Liver (tissue), 9 donors: ENCODE data around the gene CSNK1E. TPM values are rescaled to one million over a fixed set of nuclear protein-coding genes. Genes with fewer than 3 reads are reported as not detected.

Experiments used
- DNase-seq: peaks from one replicate; pipeline ENCODE4 v3.0.0-alpha.2; 2017; ENCODE audit warnings: low spot score
- H3K27ac ChIP-seq, 2 donors: one replicate each; pipeline ENCODE4 v1.7.0; 2013; ENCODE audit warnings: inconsistent platforms in 2 of 2, low read length in 2 of 2, control low read depth in 1 of 2, low read depth in 1 of 2, mild to moderate bottlenecking in 1 of 2
- H3K27me3 ChIP-seq, 4 donors: one replicate each; pipeline versions ENCODE4 v1.6.1 to v1.7.0; 2013; ENCODE audit warnings: low read length in 3 of 4, inconsistent platforms in 1 of 4, mild to moderate bottlenecking in 1 of 4, moderate library complexity in 1 of 4; ENCODE audit not compliant: control insufficient read depth in 4 of 4, insufficient read depth in 4 of 4
- H3K36me3 ChIP-seq, 4 donors: one replicate each; pipeline versions ENCODE4 v1.6.1 to v1.7.0; 2013; ENCODE audit warnings: low read length in 3 of 4, mild to moderate bottlenecking in 3 of 4, low read depth in 1 of 4, moderate library complexity in 1 of 4; ENCODE audit not compliant: control insufficient read depth in 4 of 4, insufficient read depth in 3 of 4
- H3K4me1 ChIP-seq, 4 donors: one replicate each; pipeline versions ENCODE4 v1.6.1 to v1.7.0; 2013; ENCODE audit warnings: low read length in 3 of 4, mild to moderate bottlenecking in 3 of 4, moderate library complexity in 1 of 4; ENCODE audit not compliant: control insufficient read depth in 4 of 4, insufficient read depth in 4 of 4
- H3K4me3 ChIP-seq, 3 donors: one replicate each; pipeline versions ENCODE4 v1.6.1 to v1.7.0; 2013; ENCODE audit warnings: low read length in 3 of 3, control low read depth in 1 of 3, low read depth in 1 of 3, mild to moderate bottlenecking in 1 of 3
- H3K9ac ChIP-seq, 2 donors: one replicate each; pipeline ENCODE4 v1.7.0; 2013; ENCODE audit warnings: low read length in 2 of 2, mild to moderate bottlenecking in 2 of 2, moderate library complexity in 2 of 2, control low read depth in 1 of 2, low read depth in 1 of 2
- H3K9me3 ChIP-seq, 4 donors: one replicate each; pipeline versions ENCODE4 v1.6.1 to v1.7.0; 2013; ENCODE audit warnings: low read length in 3 of 4; ENCODE audit not compliant: control insufficient read depth in 4 of 4
- EGR1 ChIP-seq, 2 donors: IDR thresholded peaks; 2 replicates each; pipeline ENCODE4 v1.6.1; 2016 to 2018; ENCODE audit warnings: antibody characterized with exemption in 2 of 2, low read depth in 2 of 2
- FOXA1 ChIP-seq: IDR thresholded peaks from 2 replicates; pipeline ENCODE4 v1.6.1; 2016; ENCODE audit warnings: antibody characterized with exemption
- FOXA2 ChIP-seq: IDR thresholded peaks from 2 replicates; pipeline ENCODE4 v1.6.1; 2016; ENCODE audit warnings: antibody characterized with exemption
- GABPA ChIP-seq, 2 donors: IDR thresholded peaks in 1 of 2; conservative IDR thresholded peaks in 1 of 2; 2 replicates each; pipeline ENCODE4 v1.6.1; 2016; ENCODE audit warnings: antibody characterized with exemption in 2 of 2, mild to moderate bottlenecking in 1 of 2, moderate library complexity in 1 of 2
- HNF4A ChIP-seq, 2 donors: conservative IDR thresholded peaks; 2 replicates each; pipeline ENCODE4 v1.6.1; 2016; ENCODE audit warnings: antibody characterized with exemption in 2 of 2, mild to moderate bottlenecking in 2 of 2
- HNF4G ChIP-seq: IDR thresholded peaks from 2 replicates; pipeline ENCODE4 v1.6.1; 2016; ENCODE audit warnings: antibody characterized with exemption
- JUND ChIP-seq, 2 donors: IDR thresholded peaks; 2 replicates each; pipeline ENCODE4 v1.6.1; 2016; ENCODE audit warnings: antibody characterized with exemption in 2 of 2
- NR2F2 ChIP-seq: IDR thresholded peaks from 2 replicates; pipeline ENCODE4 v1.6.1; 2016; ENCODE audit warnings: antibody characterized with exemption
- RAD21 ChIP-seq, 2 donors: IDR thresholded peaks; 2 replicates each; pipeline ENCODE4 v1.6.1; 2016; ENCODE audit warnings: antibody characterized with exemption in 2 of 2, mild to moderate bottlenecking in 2 of 2
- YY1 ChIP-seq: IDR thresholded peaks from 2 replicates; pipeline ENCODE4 v1.6.1; 2016; ENCODE audit warnings: antibody characterized with exemption, mild to moderate bottlenecking
- WGBS: extraction: QIAGEN DNeasy Blood & Tissue Kit; methylation state at CpG from one replicate; pipeline ENCODE4 v1.1.7; 2013; 5-methylcytosine and 5-hydroxymethylcytosine counted together
- polyA plus RNA-seq, 2 donors: library from polyadenylated mRNA; stranded (reverse) in 1 of 2; unstranded in 1 of 2; fragments of 200-250 nt in 1 of 2; fragments of >200 nt in 1 of 2; fragmentation: Nextera tagmentation in 1 of 2; extraction: Ambion mirVana in 1 of 2; gene quantifications; one replicate each; pipeline versions ENCODE4 v1.2.1 to v1.2.3, GENCODE V29; 2013 to 2015
- total RNA-seq, 2 donors: library from RNA; depleted of rRNA; stranded (reverse); fragments of >200 nt; gene quantifications; one replicate each; pipeline ENCODE4 v1.2.3, GENCODE V29; 2014
- TF ChIP-seq, protein P1 (sequence below): IDR thresholded peaks from 2 replicates; pipeline ENCODE4 v1.6.1; 2016; ENCODE audit warnings: antibody characterized with exemption, mild to moderate bottlenecking
- TF ChIP-seq, protein P2 (sequence below): fragments of 150-350 bp; IDR thresholded peaks from 2 replicates; pipeline ENCODE4 v1.5.1; 2017; ENCODE audit warnings: improper control_type of control experiment, low read depth, low read length; ENCODE audit not compliant: missing input control
- TF ChIP-seq, protein P3 (sequence below): IDR thresholded peaks from 2 replicates; pipeline ENCODE4 v1.6.1; 2016; ENCODE audit warnings: antibody characterized with exemption
- TF ChIP-seq, protein P4 (sequence below): IDR thresholded peaks from 2 replicates; pipeline ENCODE4 v1.6.1; 2016; ENCODE audit warnings: antibody characterized with exemption
- donor health status: healthy.
- donor health status: healthy.
- donor health status: healthy.
- donor health status: healthy.
- donor health status: healthy.

CSNK1E gene
- total and polyA plus RNA-seq, 4 donors, result 8.4 to 27.4 (median 13.7) TPM

- H3K9ac ChIP-seq, result no peak overlapping the region
- peaks cover 4 to 16% (median 11%) of the 10 kb centered on the region in 4 donors for H3K4me1 ChIP-seq
- H3K27ac ChIP-seq, result no peak overlapping the region
- 72% methylated on average over 2 of the region's 2 CpGs for WGBS
- TF ChIP-seq, protein P1, sequence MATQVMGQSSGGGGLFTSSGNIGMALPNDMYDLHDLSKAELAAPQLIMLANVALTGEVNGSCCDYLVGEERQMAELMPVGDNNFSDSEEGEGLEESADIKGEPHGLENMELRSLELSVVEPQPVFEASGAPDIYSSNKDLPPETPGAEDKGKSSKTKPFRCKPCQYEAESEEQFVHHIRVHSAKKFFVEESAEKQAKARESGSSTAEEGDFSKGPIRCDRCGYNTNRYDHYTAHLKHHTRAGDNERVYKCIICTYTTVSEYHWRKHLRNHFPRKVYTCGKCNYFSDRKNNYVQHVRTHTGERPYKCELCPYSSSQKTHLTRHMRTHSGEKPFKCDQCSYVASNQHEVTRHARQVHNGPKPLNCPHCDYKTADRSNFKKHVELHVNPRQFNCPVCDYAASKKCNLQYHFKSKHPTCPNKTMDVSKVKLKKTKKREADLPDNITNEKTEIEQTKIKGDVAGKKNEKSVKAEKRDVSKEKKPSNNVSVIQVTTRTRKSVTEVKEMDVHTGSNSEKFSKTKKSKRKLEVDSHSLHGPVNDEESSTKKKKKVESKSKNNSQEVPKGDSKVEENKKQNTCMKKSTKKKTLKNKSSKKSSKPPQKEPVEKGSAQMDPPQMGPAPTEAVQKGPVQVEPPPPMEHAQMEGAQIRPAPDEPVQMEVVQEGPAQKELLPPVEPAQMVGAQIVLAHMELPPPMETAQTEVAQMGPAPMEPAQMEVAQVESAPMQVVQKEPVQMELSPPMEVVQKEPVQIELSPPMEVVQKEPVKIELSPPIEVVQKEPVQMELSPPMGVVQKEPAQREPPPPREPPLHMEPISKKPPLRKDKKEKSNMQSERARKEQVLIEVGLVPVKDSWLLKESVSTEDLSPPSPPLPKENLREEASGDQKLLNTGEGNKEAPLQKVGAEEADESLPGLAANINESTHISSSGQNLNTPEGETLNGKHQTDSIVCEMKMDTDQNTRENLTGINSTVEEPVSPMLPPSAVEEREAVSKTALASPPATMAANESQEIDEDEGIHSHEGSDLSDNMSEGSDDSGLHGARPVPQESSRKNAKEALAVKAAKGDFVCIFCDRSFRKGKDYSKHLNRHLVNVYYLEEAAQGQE, result no peak
- H3K36me3 ChIP-seq, result peaks cover 0 to under 1% (median 0%) of the 10 kb centered on the region in 4 donors
- H3K27me3 ChIP-seq, result no peaks in the 10 kb centered on the region
- no peak for DNase-seq
- no peaks in the 10 kb centered on the region for H3K9me3 ChIP-seq
- no peak overlapping the region for H3K4me3 ChIP-seq
Observed at GRCh38 chr22:38276166-38276565, 41.1 kb downstream of the CSNK1E start.

DNA sequence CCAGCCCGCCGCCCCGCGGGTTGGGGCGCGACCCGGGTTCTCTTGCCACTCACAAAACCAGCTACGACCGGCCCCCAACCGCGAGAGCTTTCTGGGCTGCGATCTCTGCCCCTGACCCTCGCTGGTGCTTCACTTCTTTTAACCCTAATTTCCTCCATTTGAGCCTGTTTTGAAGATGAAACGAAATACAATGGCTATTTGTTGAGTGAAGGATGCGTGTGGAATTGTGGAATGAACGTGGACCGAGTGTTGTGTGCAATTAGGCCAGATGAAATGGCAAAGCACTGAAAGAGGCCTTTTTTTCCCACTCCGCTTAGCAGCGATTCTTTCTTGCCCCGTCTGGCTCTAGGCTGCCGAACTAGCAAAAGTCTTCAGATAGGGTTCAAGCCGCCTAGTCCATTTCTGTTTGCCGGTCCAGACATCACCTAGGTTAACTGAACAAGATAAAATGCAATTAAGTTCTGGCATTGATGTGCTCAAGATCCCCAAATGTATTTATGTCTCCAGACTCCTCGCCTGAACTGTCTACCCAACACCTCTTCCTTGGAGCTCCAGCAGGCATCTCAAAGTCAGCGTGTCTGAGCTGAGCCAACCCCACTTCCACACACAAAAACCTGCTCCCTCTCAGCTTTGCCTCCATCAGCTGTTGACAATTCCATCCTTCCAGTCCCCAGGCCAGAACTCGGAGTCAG, 44.0 kb downstream of the CSNK1E start:
- H3K36me3 ChIP-seq, result peaks cover 0 to 3% (median 0%) of the 10 kb centered on the region in 4 donors
- H3K4me1 ChIP-seq, result peaks cover 6 to 18% (median 11%) of the 10 kb centered on the region in 4 donors
- TF ChIP-seq, protein P1, result no peak
- TF ChIP-seq HNF4G (no peak), NR2F2 (no peak), GABPA (IDR thresholded peaks at IDR 0.05 in 1 of 2, conservative IDR thresholded peaks at IDR 0.05 in 1 of 2) (no peak), YY1 (no peak), EGR1 (IDR thresholded peaks at IDR 0.05; ENCODE audit: low read depth in 2 of 2) (no peak), RAD21 (IDR thresholded peaks at IDR 0.05) (no peak), HNF4A (conservative IDR thresholded peaks at IDR 0.05) (no peak), FOXA1 (no peak), FOXA2 (no peak), JUND (IDR thresholded peaks at IDR 0.05) (no peak)
- TF ChIP-seq, protein P2, sequence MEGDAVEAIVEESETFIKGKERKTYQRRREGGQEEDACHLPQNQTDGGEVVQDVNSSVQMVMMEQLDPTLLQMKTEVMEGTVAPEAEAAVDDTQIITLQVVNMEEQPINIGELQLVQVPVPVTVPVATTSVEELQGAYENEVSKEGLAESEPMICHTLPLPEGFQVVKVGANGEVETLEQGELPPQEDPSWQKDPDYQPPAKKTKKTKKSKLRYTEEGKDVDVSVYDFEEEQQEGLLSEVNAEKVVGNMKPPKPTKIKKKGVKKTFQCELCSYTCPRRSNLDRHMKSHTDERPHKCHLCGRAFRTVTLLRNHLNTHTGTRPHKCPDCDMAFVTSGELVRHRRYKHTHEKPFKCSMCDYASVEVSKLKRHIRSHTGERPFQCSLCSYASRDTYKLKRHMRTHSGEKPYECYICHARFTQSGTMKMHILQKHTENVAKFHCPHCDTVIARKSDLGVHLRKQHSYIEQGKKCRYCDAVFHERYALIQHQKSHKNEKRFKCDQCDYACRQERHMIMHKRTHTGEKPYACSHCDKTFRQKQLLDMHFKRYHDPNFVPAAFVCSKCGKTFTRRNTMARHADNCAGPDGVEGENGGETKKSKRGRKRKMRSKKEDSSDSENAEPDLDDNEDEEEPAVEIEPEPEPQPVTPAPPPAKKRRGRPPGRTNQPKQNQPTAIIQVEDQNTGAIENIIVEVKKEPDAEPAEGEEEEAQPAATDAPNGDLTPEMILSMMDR, result no peak
- TF ChIP-seq, protein P3, sequence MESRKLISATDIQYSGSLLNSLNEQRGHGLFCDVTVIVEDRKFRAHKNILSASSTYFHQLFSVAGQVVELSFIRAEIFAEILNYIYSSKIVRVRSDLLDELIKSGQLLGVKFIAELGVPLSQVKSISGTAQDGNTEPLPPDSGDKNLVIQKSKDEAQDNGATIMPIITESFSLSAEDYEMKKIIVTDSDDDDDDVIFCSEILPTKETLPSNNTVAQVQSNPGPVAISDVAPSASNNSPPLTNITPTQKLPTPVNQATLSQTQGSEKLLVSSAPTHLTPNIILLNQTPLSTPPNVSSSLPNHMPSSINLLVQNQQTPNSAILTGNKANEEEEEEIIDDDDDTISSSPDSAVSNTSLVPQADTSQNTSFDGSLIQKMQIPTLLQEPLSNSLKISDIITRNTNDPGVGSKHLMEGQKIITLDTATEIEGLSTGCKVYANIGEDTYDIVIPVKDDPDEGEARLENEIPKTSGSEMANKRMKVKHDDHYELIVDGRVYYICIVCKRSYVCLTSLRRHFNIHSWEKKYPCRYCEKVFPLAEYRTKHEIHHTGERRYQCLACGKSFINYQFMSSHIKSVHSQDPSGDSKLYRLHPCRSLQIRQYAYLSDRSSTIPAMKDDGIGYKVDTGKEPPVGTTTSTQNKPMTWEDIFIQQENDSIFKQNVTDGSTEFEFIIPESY, result no peak
- TF ChIP-seq, protein P4, sequence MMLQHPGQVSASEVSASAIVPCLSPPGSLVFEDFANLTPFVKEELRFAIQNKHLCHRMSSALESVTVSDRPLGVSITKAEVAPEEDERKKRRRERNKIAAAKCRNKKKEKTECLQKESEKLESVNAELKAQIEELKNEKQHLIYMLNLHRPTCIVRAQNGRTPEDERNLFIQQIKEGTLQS, result no peak
- H3K27me3 ChIP-seq, result no peaks in the 10 kb centered on the region
- peak overlapping the region; percentile 11 to 96 (median 39) for H3K4me3 ChIP-seq
- H3K9me3 ChIP-seq, result no peaks in the 10 kb centered on the region
- WGBS, result 24% methylated on average over 26 of the region's 26 CpGs
- peak overlapping the region; percentile 55 to 69 for H3K27ac ChIP-seq
- DNase-seq, result no peak
- H3K9ac ChIP-seq, result peak overlapping the region in 1 of 2 donors; percentile 72
